K562 (cell line): ENCODE measurements around the gene CHAF1A. TPM values are rescaled to one million over a fixed set of nuclear protein-coding genes. Genes with fewer than 3 reads are reported as not detected.

ENCODE experiments used
- ARID4B ChIP-seq: sonication (generic); formaldehyde crosslinking; IDR thresholded peaks from 2 replicates; pipeline ENCODE4 v1.8.0; 2022; ENCODE audit warnings: mild to moderate bottlenecking, missing genetic modification reagents
- CCNT2 ChIP-seq: IDR thresholded peaks from 2 replicates; pipeline ENCODE4 v1.6.1; 2011; ENCODE audit warnings: borderline replicate concordance, low read depth, mild to moderate bottlenecking, moderate library complexity, mixed read lengths, low read length; ENCODE audit not compliant: insufficient read length; ENCODE audit errors: extremely low read depth
- CSDE1 ChIP-seq, 2 experiments: fragments of 450-650 bp; IDR thresholded peaks; 2 replicates each; pipeline ENCODE4 v1.6.1; 2016; ENCODE audit warnings: mild to moderate bottlenecking in 1 of 2
- FIP1L1 ChIP-seq: fragments of 200-400 bp; formaldehyde crosslinking; IDR thresholded peaks from 2 replicates; pipeline ENCODE4 v1.6.1; 2018; ENCODE audit warnings: mild to moderate bottlenecking, low read depth, low read length; ENCODE audit not compliant: poor library complexity, severe bottlenecking
- HCFC1 ChIP-seq: IDR thresholded peaks from 2 replicates; pipeline ENCODE4 v1.6.1; 2012; ENCODE audit warnings: low read depth, low read length, improper control_type of control experiment
- MITF ChIP-seq: IDR thresholded peaks from 2 replicates; pipeline ENCODE4 v1.6.1; 2014; ENCODE audit warnings: antibody characterized with exemption
- NFRKB ChIP-seq: fragments of 450-650 bp; IDR thresholded peaks from 2 replicates; pipeline ENCODE4 v1.6.1; 2016; ENCODE audit warnings: low read depth
- POLR2G ChIP-seq: fragments of 200-400 bp; formaldehyde crosslinking; IDR thresholded peaks from 2 replicates; pipeline ENCODE4 v1.6.1; 2017; ENCODE audit warnings: low read depth, mild to moderate bottlenecking, antibody characterized with exemption, low read length, moderate library complexity
- POLR3A ChIP-seq: IDR thresholded peaks from 2 replicates; pipeline ENCODE4 v1.6.1; 2011; ENCODE audit warnings: borderline replicate concordance, mild to moderate bottlenecking, moderate library complexity; ENCODE audit not compliant: insufficient read length, insufficient read depth; ENCODE audit errors: extremely low read depth
- RBFOX2 ChIP-seq: fragments of 200-400 bp; formaldehyde crosslinking; IDR thresholded peaks from 2 replicates; pipeline ENCODE4 v1.6.1; 2017; ENCODE audit warnings: low read depth, mild to moderate bottlenecking, low read length, moderate library complexity
- RBM34 ChIP-seq: fragments of 200-400 bp; formaldehyde crosslinking; IDR thresholded peaks from 2 replicates; pipeline ENCODE4 v1.6.1; 2018; ENCODE audit warnings: low read length, borderline replicate concordance; ENCODE audit not compliant: insufficient read depth
- ZNF12 ChIP-seq: sonication (generic); formaldehyde crosslinking; IDR thresholded peaks from 2 replicates; pipeline ENCODE4 v1.4.0; 2020; ENCODE audit warnings: mild to moderate bottlenecking, missing genetic modification reagents
- ZNF280A ChIP-seq: fragments of 450-650 bp; IDR thresholded peaks from 2 replicates; pipeline ENCODE4 v1.6.1; 2018; ENCODE audit warnings: mild to moderate bottlenecking, low read depth; ENCODE audit not compliant: partially characterized antibody
- polyA plus RNA-seq, 8 experiments: library from polyadenylated mRNA; depleted of rRNA in 4 of 8; stranded (reverse) in 5 of 8; unstranded in 3 of 8; fragments of >200 nt; fragmentation: Nextera tagmentation in 2 of 8; fragmentation: Illumina TruSeq in 1 of 8; extraction: Ambion mirVana in 2 of 8; extraction: Trizol in 1 of 8; gene quantifications; 2 replicates each; pipeline versions ENCODE4 v1.2.1 to v1.2.3, GENCODE V29; 2011 to 2014; ENCODE audit warnings: inconsistent platforms in 1 of 8, missing spikeins in 1 of 8
- total RNA-seq, 7 experiments: library from RNA; depleted of rRNA in 6 of 7; stranded (reverse); fragments of >200 nt in 6 of 7; fragmentation: Illumina TruSeq in 2 of 7; extraction: Trizol in 2 of 7; gene quantifications; 2 replicates each; pipeline versions ENCODE4 v1.2.1 to v1.2.3, GENCODE V29; 2011 to 2021; ENCODE audit warnings: low replicate concordance in 1 of 7

The CHAF1A gene
- total and polyA plus RNA-seq, 9 of the 15 experiments (the other 6 are each of a cell fraction or from before 2014, with no cell fraction given), result 1.6 to 86.9 (median 45.2) TPM

- TF ChIP-seq ARID4B (CRISPR knock-in tag) (no peak), RBM34 (no peak), FIP1L1 (peak; percentile 54), CSDE1 (IDR thresholded peaks at IDR 0.05) (no peak), POLR3A (no peak), ZNF280A (no peak), HCFC1 (no peak), POLR2G (peak; percentile 67; the same call in 1 of the 2 replicates), MITF (no peak), ZNF12 (CRISPR knock-in tag) (no peak), CCNT2 (peak; percentile 32), NFRKB (no peak), RBFOX2 (peak; percentile 50; the same call in 1 of the 2 replicates)
Observed at GRCh38 chr19:4445963-4446703, 43.7 kb downstream of the CHAF1A start (continued).
